Testis (tissue), 2 donors: ENCODE results near the gene GPC6.

Experiments
- CTCF ChIP-seq, 3 experiments: fragments of 450-650 bp in 2 of 3; fragments of 200-600 bp in 1 of 3; sonication (generic) in 1 of 3; IDR thresholded peaks; one replicate each; pipeline ENCODE4 v1.5.1; 2016 to 2019; ENCODE audit warnings: antibody characterized with exemption in 3 of 3, mild to moderate bottlenecking in 2 of 3, moderate library complexity in 1 of 3
- POLR2A ChIP-seq: fragments of 450-650 bp; IDR thresholded peaks from one replicate; pipeline ENCODE4 v1.6.1; 2017; ENCODE audit warnings: antibody characterized with exemption, mild to moderate bottlenecking, moderate library complexity

- TF ChIP-seq POLR2A (no peak), CTCF (IDR thresholded peaks at IDR 0.05) (no peak)
These were observed 190.2 kb downstream of the GPC6 start for GRCh38 chr13:93416736-93417355.
